ENCODE measurements around the gene PLXNA4. TPM values are rescaled to one million over a fixed set of nuclear protein-coding genes. Genes with fewer than 3 reads are reported as not detected.

The PLXNA4 gene
- total RNA-seq, 2 donors from 2014 or later, result 9.5 to 18.0 TPM

DNA sequence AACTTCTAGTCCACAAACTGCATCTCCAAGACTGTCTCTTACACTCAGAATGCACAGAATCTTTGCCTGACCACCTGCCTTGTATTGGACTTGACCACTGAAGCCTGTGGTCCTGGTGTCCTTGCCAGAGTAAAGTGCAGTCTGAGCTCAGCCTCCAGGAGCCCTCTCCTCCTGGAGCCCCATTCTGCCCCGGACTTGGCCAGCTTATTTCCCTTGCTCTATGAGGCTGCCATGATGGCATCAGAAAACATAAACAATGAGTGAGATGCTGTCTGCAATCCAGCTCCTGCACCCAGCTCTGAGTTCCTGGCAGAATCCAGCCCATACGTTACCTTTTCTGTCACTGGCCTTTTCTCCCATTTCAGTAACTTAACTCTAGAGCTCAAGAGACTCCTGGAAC is 494.6 kb downstream of the PLXNA4 start:
- H3K9me3 ChIP-seq, result no peaks in the 10 kb centered on the region
- H3K36me3 ChIP-seq, result no peaks in the 10 kb centered on the region
- peaks cover 0 to 13% of the 10 kb centered on the region in 2 donors for H3K4me1 ChIP-seq
- H3K27ac ChIP-seq, result no peak overlapping the region
- TF ChIP-seq, protein P1, sequence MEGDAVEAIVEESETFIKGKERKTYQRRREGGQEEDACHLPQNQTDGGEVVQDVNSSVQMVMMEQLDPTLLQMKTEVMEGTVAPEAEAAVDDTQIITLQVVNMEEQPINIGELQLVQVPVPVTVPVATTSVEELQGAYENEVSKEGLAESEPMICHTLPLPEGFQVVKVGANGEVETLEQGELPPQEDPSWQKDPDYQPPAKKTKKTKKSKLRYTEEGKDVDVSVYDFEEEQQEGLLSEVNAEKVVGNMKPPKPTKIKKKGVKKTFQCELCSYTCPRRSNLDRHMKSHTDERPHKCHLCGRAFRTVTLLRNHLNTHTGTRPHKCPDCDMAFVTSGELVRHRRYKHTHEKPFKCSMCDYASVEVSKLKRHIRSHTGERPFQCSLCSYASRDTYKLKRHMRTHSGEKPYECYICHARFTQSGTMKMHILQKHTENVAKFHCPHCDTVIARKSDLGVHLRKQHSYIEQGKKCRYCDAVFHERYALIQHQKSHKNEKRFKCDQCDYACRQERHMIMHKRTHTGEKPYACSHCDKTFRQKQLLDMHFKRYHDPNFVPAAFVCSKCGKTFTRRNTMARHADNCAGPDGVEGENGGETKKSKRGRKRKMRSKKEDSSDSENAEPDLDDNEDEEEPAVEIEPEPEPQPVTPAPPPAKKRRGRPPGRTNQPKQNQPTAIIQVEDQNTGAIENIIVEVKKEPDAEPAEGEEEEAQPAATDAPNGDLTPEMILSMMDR (IDR thresholded peaks at IDR 0.05), result no peak
- DNase-seq (ENCODE audit: low spot score), result no peak
- H3K27me3 ChIP-seq, result no peaks in the 10 kb centered on the region
- no peak overlapping the region for H3K4me3 ChIP-seq

DNA sequence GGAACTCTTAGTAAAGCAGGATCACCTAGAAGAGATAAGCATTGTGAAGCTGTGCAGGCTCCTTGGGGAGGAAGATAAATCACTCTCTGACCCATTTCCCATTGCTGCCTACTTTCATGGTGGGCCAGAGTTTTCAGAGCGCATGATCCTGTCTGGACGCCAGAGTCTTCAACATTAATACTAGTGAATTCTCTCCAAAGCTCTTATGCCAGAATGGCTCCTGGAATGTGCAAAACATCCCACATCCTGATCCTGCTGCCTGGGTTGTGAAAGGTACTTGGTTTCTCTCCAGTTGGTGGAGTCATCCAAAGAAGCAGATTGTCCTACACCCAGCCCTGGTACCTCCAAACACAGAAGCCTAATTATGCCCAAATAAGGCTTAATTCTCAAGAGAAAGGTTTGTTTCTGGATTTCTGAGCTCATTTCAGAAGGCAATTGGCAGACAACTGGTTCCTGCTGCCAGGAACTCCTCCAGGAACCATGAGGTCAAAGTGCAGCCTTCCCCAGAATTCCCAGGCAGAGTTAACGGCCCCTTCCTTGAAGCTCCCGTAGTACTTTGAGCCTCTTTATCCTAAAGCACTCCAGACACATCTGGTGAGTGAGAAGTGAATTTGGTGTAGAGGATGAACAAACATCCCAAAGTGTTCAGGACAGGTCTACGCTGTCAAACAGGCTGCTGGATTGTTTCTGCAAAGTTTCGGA is 495.2 kb downstream of the PLXNA4 start:
- Histone ChIP-seq H3K4me3 (no peak overlapping the region), H3K9me3 (no peaks in the 10 kb centered on the region), H3K36me3 (no peaks in the 10 kb centered on the region), H3K4me1 (peaks cover 0 to 13% of the 10 kb centered on the region in 2 donors), H3K27ac (peak overlapping the region in 1 of 2 donors; percentile 10), H3K27me3 (no peaks in the 10 kb centered on the region)
- peak; percentile 75 for DNase-seq (ENCODE audit: low spot score)
- TF ChIP-seq, protein P1 (IDR thresholded peaks at IDR 0.05), result no peak

DNA sequence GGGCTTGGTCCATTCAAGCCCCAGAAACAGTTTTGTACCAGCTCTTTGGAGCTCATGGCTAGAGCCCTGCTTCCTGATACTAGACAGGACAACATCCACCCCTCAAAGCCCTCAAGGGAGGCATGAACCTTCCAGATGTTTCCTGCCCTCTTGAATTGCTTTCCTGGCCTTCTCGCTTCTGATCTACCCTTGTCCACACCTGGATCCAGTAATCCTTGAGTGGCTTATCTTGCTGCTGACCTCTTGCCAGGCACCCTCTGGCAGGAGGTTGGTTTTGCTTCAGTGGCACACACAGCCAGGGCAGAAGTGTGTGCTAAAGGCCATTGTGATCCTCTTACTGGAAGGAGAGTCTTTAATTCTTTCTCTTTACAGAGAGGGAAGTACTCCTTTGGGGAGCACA is 495.8 kb downstream of the PLXNA4 start:
- Histone ChIP-seq H3K4me3 (no peak overlapping the region), H3K4me1 (peaks cover 0 to 13% of the 10 kb centered on the region in 2 donors), H3K27me3 (no peaks in the 10 kb centered on the region), H3K9me3 (no peaks in the 10 kb centered on the region), H3K36me3 (no peaks in the 10 kb centered on the region), H3K27ac (peak overlapping the region in 1 of 2 donors; percentile 10)
- DNase-seq (ENCODE audit: low spot score), result no peak
- TF ChIP-seq, protein P1 (IDR thresholded peaks at IDR 0.05), result no peak

DNA sequence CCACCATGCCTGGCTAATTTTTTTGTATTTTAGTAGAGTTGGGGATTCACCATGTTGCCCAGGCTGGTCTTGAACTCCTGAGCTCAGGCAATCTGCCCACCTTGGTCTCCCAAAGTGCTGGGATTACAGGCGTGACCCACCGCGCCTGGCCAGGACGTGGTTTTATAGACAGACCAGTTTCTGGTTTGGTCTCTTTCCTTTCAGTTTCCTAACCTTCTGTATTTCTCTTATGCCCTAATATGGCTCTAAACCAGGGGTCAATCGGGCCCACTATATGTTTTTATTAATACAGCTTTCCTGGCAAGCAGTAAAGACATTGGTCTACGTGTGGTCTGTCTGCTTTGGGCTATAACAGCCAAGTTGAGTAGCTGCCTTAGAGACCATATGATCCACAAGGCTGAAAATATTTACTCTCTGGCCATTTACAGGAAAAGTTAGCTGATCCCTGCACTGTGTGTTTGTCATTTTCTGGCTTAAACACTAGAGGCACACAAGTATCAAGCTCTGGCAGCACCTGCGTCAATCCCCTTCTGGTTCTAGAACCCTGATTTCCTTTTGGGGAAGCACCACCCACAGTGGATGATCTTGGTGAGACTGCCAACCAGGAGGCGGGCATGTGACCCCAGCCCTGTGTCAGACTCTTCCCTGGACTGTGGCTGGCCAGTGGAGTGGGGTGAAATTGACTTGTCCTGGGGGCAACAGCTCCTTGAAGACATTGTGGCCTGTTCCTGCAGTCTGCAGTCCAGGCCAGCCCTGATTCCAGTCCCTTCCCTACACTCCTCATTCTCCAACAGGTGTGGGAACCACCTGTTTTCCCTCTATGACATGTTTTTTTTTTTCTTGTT is 497.2 kb downstream of the PLXNA4 start:
- no peaks in the 10 kb centered on the region for H3K36me3 ChIP-seq
- no peaks in the 10 kb centered on the region for H3K9me3 ChIP-seq
- no peak overlapping the region for H3K4me3 ChIP-seq
- TF ChIP-seq, protein P1 (IDR thresholded peaks at IDR 0.05), result no peak
- no peaks in the 10 kb centered on the region for H3K27me3 ChIP-seq
- H3K27ac ChIP-seq, result no peak overlapping the region
- DNase-seq (ENCODE audit: low spot score), result no peak
- H3K4me1 ChIP-seq, result peaks cover 0 to 13% of the 10 kb centered on the region in 2 donors

DNA sequence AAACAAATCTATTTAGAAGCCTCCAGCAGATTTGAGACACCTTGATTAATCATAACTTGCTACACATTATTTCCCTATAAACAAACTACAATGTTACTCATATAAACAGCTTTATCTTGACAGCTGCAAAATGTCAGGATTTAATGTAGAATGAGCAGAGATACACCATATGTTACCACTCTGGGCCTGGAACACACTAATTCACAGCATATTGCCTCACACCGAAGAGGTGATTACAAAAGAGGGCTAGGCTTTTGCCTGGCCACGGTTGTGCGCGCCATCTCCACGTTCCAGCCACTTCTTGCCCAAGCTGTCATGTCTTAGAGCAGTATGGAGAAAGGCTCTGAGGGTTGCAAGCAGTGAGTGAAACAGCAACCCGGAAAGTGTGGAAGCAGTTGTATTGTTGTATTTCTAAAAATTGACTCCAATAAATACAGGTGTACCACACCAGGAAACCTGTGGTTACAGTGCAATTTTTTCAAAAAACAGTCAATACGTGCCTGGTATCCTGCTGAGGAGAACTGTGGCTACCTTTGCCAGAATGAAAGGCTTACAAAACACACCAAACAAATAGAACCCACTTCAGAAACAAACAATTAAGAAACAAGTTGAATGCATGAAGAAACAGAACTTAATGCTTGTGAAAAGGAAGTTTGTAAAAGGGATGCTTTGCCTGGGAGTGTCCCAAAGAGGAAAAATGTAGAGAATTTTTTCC is 498.1 kb downstream of the PLXNA4 start:
- H3K9me3 ChIP-seq, result no peaks in the 10 kb centered on the region
- no peaks in the 10 kb centered on the region for H3K36me3 ChIP-seq

More for the DNA sequence above, 498.1 kb downstream of the PLXNA4 start:
- TF ChIP-seq, protein P1 (IDR thresholded peaks at IDR 0.05), result no peak
- Histone ChIP-seq H3K4me1 (peaks cover 0 to 13% of the 10 kb centered on the region in 2 donors), H3K4me3 (no peak overlapping the region), H3K27ac (no peak overlapping the region), H3K27me3 (no peaks in the 10 kb centered on the region)
- DNase-seq (ENCODE audit: low spot score), result no peak

All from right atrium auricular region (tissue), 2 donors.